Activated naive CD8-positive, alpha-beta T cell treated with anti-CD3 and anti-CD28 coated beads for 36 hours (primary cell): ENCODE measurements around the gene EMILIN2. TPM values are rescaled to one million over a fixed set of nuclear protein-coding genes. Genes with fewer than 3 reads are reported as not detected.
"Not testable (repeated sequence)": the region's sequence is repeated elsewhere in the genome, so short reads cannot be mapped to it uniquely, and the experiment has no call there.

Experiments used
- DNase-seq: peaks from one replicate; pipeline ENCODE4 v3.0.0; 2021
- H3K27ac Mint-ChIP-seq: one replicate; pipeline ENCODE4 v1.8.0; 2022; ENCODE audit warnings: mild to moderate bottlenecking, moderate library complexity, mixed read lengths
- H3K27me3 Mint-ChIP-seq: one replicate; pipeline ENCODE4 v1.8.0; 2022; ENCODE audit warnings: mild to moderate bottlenecking, mixed read lengths
- H3K36me3 Mint-ChIP-seq: one replicate; pipeline ENCODE4 v1.8.0; 2021; ENCODE audit warnings: mild to moderate bottlenecking, mixed read lengths
- H3K4me1 Mint-ChIP-seq: one replicate; pipeline ENCODE4 v1.8.0; 2021; ENCODE audit warnings: mixed read lengths
- H3K4me3 Mint-ChIP-seq: one replicate; pipeline ENCODE4 v1.8.0; 2022; ENCODE audit warnings: mild to moderate bottlenecking, moderate library complexity, mixed read lengths
- H3K9me3 Mint-ChIP-seq: one replicate; pipeline ENCODE4 v1.8.0; 2022; ENCODE audit warnings: mixed read lengths
- total RNA-seq, 2 experiments: library from RNA; stranded (reverse); gene quantifications; one replicate each; pipeline ENCODE4 v1.2.3, GENCODE V29; 2021

Gene EMILIN2
- total RNA-seq, 2 experiments from 2014 or later: 26.3 to 30.2 TPM

DNA sequence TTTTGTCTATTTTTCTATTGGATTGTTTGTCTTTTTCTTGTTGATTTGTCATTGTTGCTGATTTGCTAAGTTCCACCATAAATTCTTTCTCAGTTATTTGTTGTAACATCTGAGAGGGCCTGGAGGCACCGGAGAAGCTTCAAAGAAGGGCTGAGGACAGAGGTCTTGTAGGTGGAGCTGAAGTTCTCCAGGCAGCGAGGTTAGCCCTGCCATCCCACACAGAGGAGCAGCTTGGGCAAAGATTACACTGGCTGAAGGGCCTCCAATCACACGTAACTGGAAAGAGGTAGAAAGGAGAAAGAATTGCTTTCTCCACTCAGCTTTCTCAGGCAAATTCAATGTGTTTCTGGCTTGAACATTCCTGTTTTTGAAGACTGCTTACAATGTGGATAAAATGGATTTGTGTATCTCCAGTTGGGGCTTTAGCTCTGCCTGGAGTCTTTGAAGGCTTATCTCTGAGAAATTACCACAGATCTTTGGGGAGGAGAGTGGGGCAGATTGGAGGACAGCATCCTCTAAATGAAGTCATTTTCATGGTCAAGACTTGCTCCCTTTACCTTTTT lies 21.1 kb upstream of the EMILIN2 start:
- no peaks in the 10 kb centered on the region for H3K36me3 Mint-ChIP-seq
- H3K4me3 Mint-ChIP-seq: no peak overlapping the region
- no peaks in the 10 kb centered on the region for H3K27me3 Mint-ChIP-seq
- no peak for DNase-seq
- H3K9me3 Mint-ChIP-seq: peaks cover 5% of the 10 kb centered on the region
- no peaks in the 10 kb centered on the region for H3K4me1 Mint-ChIP-seq
- no peak overlapping the region for H3K27ac Mint-ChIP-seq

DNA sequence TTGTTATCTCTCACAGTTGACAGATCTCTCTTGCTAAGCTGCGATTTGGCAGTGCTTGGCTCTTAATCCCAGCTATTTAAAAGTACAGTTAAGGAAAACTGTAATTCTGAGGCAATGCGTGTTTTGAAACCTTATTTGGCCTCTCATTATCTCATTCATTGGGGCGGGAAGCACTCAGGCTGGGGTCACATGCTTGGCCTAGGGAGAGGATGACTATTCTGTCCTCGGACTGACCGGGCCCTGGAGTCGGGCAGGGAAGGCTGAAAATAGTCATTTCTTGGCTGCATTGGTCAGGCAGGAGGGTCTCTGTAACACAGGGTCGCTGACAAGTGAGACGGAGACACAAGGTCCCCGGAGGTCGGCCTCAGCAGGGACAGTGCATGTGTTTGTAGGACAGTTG lies 20.2 kb upstream of the EMILIN2 start:
- Mint-ChIP-seq H3K36me3 (no peaks in the 10 kb centered on the region), H3K9me3 (peaks cover 5% of the 10 kb centered on the region), H3K27me3 (no peaks in the 10 kb centered on the region), H3K4me3 (no peak overlapping the region), H3K4me1 (no peaks in the 10 kb centered on the region), H3K27ac (no peak overlapping the region)
- DNase-seq: no peak

DNA sequence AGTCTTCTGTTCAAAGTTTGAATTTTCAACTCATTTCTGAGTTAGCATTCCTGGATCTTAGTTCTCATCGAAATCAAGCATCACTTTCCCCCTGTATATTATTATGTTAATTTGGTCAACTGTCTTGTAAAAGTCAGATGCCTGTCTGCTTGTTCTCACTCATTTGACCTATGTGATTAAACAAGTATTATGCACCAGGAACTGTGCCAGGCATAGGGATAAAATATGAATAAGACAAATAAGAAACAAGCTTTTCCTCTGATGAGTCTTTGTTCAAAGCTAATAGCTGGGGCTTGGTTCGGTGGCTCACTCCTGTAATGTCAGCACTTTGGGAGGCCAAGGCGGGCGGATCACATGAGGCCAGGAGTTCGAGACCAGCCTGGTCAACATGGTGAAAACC lies 19.7 kb upstream of the EMILIN2 start:
- no peaks in the 10 kb centered on the region for H3K4me1 Mint-ChIP-seq

DNA sequence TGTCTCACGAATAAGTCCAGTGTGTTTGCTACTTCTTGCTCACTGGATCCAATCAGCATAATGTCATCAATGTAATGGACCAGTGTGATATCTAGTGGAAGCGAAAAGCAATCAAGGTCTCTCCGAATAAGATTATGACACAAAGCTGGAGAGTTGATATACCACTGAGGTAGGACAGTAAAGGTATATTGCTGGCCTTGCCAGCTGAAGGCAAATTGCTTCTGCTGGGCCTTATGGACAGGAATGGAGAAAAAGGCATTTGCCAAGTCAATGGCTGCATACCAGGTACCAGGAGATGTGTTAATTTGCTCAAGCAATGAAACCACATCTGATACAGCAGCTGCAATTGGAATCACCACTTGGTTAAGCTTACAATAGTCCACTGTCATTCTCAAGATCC lies 10.7 kb upstream of the EMILIN2 start:
- not testable (repeated sequence) for DNase-seq, H3K27ac Mint-ChIP-seq, H3K4me3 Mint-ChIP-seq, H3K36me3 Mint-ChIP-seq, H3K27me3 Mint-ChIP-seq, H3K4me1 Mint-ChIP-seq, H3K9me3 Mint-ChIP-seq

More for the DNA sequence above, 19.7 kb upstream of the EMILIN2 start:
- H3K27me3 Mint-ChIP-seq: no peaks in the 10 kb centered on the region
- DNase-seq: no peak
- H3K9me3 Mint-ChIP-seq: peaks cover 5% of the 10 kb centered on the region
- no peak overlapping the region for H3K27ac Mint-ChIP-seq
- no peak overlapping the region for H3K4me3 Mint-ChIP-seq
- no peaks in the 10 kb centered on the region for H3K36me3 Mint-ChIP-seq

DNA sequence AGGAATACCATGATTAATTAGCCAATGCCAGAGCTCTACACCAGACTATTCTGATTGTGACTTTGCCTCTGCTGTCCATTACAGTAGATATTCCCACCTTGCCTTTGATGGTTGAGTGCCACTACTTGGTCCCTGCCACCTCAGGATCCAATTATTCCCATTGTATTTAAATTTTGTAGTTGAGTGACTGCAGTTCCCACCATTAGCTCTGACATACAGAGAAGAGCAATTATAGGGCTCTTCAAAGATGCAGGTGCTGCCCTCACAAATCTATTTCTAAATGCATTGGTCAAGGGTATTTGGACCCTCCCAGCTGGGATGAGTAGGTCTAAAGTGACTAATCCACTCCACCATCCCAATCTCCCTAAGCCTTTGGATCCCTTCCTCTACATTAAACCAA lies 9.5 kb upstream of the EMILIN2 start:
- not testable (repeated sequence) for H3K9me3 Mint-ChIP-seq, H3K27me3 Mint-ChIP-seq, H3K36me3 Mint-ChIP-seq

DNA sequence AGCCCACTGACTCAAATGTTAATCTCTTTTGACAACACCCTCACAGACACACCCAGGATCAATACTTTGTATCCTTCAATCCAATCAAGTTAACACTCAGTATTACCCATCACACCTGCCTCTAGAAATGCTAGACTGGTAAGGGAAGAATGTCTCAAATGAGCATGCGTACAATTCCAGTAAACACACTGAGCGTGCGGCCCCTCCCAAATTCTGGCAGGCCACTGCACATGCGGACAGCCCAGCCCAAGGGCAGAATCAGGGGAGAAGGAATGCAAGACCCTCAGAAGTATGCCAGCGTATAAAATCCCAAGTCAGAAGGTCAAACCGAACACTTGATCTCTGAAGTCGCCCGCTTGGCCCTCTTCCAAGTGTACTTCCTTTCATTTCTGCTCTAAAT lies 7.6 kb upstream of the EMILIN2 start:
- Mint-ChIP-seq H3K27me3 (peaks cover 2% of the 10 kb centered on the region), H3K36me3 (peaks cover 5% of the 10 kb centered on the region), H3K4me1 (peaks cover 2% of the 10 kb centered on the region), H3K27ac (no peak overlapping the region), H3K9me3 (peaks cover 10% of the 10 kb centered on the region), H3K4me3 (no peak overlapping the region)
- DNase-seq: no peak

More for the DNA sequence above, 9.5 kb upstream of the EMILIN2 start:
- DNase-seq, H3K4me3 Mint-ChIP-seq, H3K27ac Mint-ChIP-seq, H3K4me1 Mint-ChIP-seq: not testable (repeated sequence)

DNA sequence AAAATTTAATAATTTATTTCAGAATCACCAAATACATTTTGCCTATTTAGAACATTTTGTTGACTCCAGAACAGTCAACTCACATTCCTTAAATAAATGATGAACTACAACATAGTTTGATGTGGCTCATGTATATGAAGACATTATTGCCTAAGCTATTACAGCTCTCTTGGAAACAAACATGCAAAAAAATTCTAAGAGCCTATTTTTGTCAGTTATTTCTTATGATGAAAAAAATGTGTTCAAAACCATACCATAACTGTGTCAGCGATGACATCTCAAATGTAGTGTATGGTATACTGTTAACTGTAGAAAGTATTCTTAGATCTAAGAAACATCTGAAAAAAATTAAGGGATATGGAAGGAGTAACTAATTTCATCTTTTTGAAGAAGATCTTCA lies 6.3 kb upstream of the EMILIN2 start:
- H3K36me3 Mint-ChIP-seq: peaks cover 5% of the 10 kb centered on the region
- peaks cover 11% of the 10 kb centered on the region for H3K27me3 Mint-ChIP-seq
- no peak overlapping the region for H3K27ac Mint-ChIP-seq
- no peak for DNase-seq
- peaks cover 2% of the 10 kb centered on the region for H3K4me1 Mint-ChIP-seq
- H3K9me3 Mint-ChIP-seq: peaks cover 10% of the 10 kb centered on the region
- H3K4me3 Mint-ChIP-seq: no peak overlapping the region

DNA sequence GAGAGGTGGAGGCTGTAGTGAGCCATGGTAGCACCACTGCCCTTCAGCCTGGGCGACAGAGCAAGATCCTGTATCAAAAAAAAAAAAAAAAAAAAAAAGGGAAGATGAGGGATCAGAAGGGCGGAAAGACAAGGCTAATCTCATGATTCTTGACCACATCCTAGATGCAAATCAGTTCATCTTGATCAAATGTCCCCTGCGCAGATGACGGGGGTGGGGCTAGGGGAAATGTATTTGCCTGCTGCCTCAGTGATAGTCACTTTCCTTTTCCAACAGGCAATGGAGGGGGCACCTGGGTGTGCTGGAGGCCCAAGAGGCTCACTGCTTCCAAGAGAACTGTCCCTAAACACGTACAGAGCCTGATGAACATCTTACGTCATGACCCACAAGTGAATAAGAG lies 3.7 kb upstream of the EMILIN2 start:
- Mint-ChIP-seq H3K27ac (no peak overlapping the region), H3K4me1 (peaks cover 9% of the 10 kb centered on the region), H3K9me3 (peaks cover 4% of the 10 kb centered on the region), H3K4me3 (no peak overlapping the region), H3K27me3 (peaks cover 28% of the 10 kb centered on the region), H3K36me3 (peaks cover 4% of the 10 kb centered on the region)
- DNase-seq: no peak

DNA sequence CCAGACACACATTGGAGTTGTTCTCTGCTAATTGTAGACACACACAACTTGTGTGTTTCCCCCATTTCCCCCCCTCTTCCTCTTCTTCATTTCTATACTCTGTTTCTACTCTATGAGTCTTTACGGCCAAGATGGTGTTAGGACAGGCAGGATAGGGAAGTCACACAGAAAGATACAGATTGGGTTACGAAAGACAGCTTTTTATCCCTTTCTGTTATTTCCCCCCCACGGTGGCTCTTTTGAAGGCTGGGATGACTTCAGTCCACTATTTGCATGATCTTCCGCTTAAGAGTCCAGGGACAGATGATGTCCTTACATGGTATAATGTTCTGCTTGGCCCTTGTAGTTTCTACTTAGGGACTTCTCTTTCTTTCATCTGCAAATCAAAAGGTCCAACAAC lies 1.6 kb upstream of the EMILIN2 start:
- no peak for DNase-seq
- H3K4me3 Mint-ChIP-seq: no peak overlapping the region
- H3K36me3 Mint-ChIP-seq: no peaks in the 10 kb centered on the region
- H3K9me3 Mint-ChIP-seq: no peaks in the 10 kb centered on the region
- H3K27me3 Mint-ChIP-seq: peaks cover 48% of the 10 kb centered on the region
- H3K4me1 Mint-ChIP-seq: peaks cover 16% of the 10 kb centered on the region
- H3K27ac Mint-ChIP-seq: no peak overlapping the region

DNA sequence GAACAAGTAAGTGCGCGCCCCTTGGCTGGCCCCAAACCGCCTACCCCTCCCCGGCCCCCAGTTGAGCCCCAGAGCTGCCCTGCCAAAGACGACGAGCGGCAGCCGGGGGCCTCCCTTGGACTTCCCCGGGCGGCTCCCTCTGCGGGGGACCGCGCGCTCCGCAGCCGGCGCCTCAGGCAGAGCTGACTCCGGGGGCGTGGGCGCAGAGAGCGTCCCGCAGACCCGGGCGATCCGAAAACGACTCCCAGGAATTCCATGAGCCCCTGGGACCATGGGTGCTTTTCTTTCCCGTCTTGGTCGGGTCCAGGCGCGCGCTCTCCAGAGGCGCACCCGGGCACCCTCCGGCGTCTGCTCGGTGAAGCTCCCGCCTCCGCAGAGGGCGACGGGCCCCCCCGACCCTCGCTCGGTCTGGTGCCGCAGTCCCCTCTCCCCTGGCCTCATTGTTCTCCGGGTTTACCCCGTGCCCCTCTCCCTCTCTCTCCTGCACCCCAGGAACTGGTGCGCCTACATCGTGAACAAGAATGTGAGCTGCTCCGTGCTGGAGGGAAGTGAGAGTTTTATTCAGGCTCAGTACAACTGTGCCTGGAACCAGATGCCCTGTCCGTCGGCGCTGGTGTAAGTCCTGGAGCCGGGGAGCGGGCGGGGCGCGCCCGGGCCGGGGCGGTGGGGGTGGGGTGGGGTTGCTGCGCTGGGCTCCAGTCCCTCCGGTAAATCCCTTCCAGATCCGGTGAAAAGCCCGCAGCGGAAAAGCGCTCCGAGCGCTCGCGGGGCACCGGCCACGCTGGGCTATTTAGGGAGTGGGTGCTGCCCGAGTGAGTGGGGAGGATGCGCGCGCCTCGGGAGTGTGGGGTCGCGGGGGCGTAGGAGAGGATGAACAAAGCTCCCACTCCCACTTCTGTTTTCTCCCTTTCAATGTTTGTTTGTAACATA lies 776 bp downstream of the EMILIN2 start:
- peaks cover 22% of the 10 kb centered on the region for H3K4me1 Mint-ChIP-seq
- peak; percentile 50 for DNase-seq
- H3K27ac Mint-ChIP-seq: no peak overlapping the region
- no peaks in the 10 kb centered on the region for H3K36me3 Mint-ChIP-seq
- H3K4me3 Mint-ChIP-seq: peak overlapping the region; percentile 80
- no peaks in the 10 kb centered on the region for H3K9me3 Mint-ChIP-seq
- H3K27me3 Mint-ChIP-seq: peaks cover 60% of the 10 kb centered on the region

DNA sequence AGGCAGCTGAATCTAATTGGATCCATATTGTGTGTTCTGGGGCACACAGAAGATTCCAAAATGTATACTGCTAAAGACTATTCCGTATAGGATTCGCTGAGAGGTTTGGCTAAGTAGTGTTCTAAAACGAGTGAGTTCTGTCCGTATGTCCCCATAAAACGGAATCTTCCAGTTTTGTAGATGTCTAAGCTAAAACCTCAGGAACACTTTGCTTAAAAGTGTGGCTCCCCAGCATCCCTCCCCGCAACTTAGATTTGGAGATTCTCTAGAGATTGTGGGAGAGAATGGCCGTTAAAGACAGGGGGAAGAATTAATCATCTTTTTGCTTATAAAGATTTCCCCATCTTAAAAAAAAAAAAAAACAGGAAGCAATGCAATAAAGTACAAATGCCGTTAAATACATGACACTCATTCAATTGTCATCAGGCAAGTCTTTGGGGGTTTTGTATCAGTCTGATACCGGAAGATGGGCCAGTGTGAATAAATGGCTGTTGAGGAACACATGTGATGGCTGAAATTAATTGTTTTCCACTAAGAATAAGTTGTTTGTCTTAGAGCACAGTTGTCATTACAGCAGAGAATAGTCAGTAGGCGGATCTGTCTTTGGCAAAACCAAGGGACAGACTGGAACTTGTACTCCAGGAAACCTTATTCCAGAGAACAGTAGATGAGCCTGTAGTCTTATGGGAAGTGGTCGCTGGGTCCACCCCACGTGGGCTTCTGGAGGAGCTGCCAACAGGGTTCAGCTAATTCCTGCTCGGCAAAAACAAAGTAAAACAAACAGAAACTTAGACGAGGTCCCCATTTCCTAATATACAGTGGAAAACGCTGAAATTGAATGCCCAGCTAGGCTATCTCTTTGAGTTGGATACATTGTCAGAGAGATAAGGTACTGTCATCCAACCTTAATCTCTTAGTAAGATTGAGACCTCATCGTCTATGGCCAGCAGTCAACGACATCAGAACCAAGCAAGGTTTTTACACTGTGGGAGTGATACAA lies 1.7 kb downstream of the EMILIN2 start:
- peaks cover 60% of the 10 kb centered on the region for H3K27me3 Mint-ChIP-seq
- DNase-seq: no peak
- no peaks in the 10 kb centered on the region for H3K9me3 Mint-ChIP-seq
- no peak overlapping the region for H3K27ac Mint-ChIP-seq
- H3K4me1 Mint-ChIP-seq: peaks cover 22% of the 10 kb centered on the region
- peak overlapping the region; percentile 80 for H3K4me3 Mint-ChIP-seq
- H3K36me3 Mint-ChIP-seq: no peaks in the 10 kb centered on the region

DNA sequence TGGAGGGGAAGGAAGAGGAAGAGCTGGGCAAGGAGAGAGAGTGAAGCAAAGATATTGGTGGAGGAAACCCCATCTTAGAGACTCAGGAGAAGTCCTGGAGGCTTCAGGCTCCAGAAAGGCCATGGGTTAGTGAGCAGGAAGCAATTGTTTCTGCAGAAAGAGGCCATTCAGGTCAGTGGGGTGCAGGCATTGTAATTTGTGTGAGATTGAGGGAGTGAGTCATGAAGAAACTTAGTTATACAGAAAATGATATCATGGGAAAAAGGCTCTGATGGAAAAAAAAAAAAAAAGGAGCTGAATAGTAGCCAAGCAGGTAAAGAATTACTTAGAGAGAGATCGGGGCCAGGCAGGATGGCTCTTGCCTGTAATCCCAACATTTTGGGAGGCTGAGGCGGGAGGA lies 4.0 kb downstream of the EMILIN2 start:
- Mint-ChIP-seq H3K4me1 (peaks cover 20% of the 10 kb centered on the region), H3K36me3 (no peaks in the 10 kb centered on the region), H3K9me3 (no peaks in the 10 kb centered on the region), H3K4me3 (no peak overlapping the region), H3K27ac (no peak overlapping the region), H3K27me3 (peaks cover 46% of the 10 kb centered on the region)
- DNase-seq: no peak

DNA sequence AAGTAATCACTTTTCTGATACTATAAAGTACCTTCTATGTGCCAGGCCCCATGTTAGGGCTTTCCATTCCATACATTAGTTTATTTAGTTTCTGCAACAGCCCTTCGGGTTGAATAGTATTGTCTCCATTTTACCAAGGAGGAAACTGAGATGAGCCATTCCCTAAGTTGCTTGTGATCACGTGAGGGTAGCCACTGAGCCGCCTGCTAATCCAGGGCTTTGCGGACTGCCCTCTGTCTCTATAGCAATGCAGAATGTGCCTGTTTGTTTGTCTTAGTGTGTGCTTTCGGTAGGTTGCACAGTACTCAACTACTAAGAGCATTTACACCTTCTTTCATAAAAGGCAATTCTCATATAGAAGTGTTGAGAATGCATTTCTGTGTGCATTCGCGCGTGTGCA lies 5.0 kb downstream of the EMILIN2 start:
- Mint-ChIP-seq H3K4me1 (peaks cover 16% of the 10 kb centered on the region), H3K4me3 (no peak overlapping the region), H3K27me3 (peaks cover 38% of the 10 kb centered on the region), H3K9me3 (no peaks in the 10 kb centered on the region), H3K36me3 (no peaks in the 10 kb centered on the region), H3K27ac (no peak overlapping the region)
- no peak for DNase-seq

DNA sequence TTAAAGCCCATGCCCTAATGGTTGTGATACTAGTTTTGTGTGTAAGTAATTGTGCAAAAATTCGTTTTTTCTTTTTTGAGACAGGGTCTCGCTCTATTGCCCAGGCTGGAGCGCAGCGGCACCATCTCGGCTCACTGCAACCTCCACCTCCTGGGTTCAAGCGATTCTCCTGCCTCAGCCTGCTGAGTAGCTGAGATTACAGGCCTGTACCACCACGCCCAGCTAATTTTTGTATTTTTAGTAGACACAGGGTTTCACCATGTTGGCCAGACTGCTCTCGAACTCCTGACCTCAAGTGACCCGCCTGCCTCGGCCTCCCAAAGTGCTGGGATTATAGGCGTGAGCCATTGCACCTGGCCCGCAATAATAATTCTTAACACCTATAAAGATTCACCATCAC lies 5.7 kb downstream of the EMILIN2 start:
- not testable (repeated sequence) for DNase-seq, H3K36me3 Mint-ChIP-seq, H3K9me3 Mint-ChIP-seq, H3K4me3 Mint-ChIP-seq, H3K27ac Mint-ChIP-seq
- Mint-ChIP-seq H3K27me3 (peaks cover 38% of the 10 kb centered on the region), H3K4me1 (peaks cover 16% of the 10 kb centered on the region)
